DOHH2 (cell line): ENCODE measurements around the gene IFNL2.

Experiments
- H3F3A ChIP-seq: fragments of 200-600 bp; sonication (generic), shearing (Covaris generic); 2 replicates; pipeline ENCODE4 v1.6.0; 2016; ENCODE audit warnings: antibody characterized with exemption, mild to moderate bottlenecking; ENCODE audit not compliant: control insufficient read depth, insufficient read depth
- H3K27ac ChIP-seq: fragments of 200-600 bp; sonication (generic); 2 replicates; pipeline ENCODE4 v1.5.1; 2014; ENCODE audit warnings: low read depth, mild to moderate bottlenecking, low read length, moderate library complexity
- H3K27me3 ChIP-seq: fragments of 200-600 bp; sonication (generic); 2 replicates; pipeline ENCODE4 v1.6.1; 2014; ENCODE audit warnings: mild to moderate bottlenecking, low read length, mixed read lengths; ENCODE audit not compliant: control insufficient read depth
- H3K36me3 ChIP-seq: fragments of 200-600 bp; sonication (generic); 2 replicates; pipeline ENCODE4 v1.6.1; 2014; ENCODE audit warnings: mild to moderate bottlenecking, low read length, moderate library complexity, mixed read lengths; ENCODE audit not compliant: control insufficient read depth
- H3K4me1 ChIP-seq: fragments of 200-600 bp; sonication (generic); 2 replicates; pipeline ENCODE4 v1.6.1; 2014; ENCODE audit warnings: mild to moderate bottlenecking, low read length, mixed read lengths; ENCODE audit not compliant: control insufficient read depth
- H3K4me2 ChIP-seq: fragments of 200-600 bp; sonication (generic); 2 replicates; pipeline ENCODE4 v1.6.0; 2014; ENCODE audit warnings: mild to moderate bottlenecking, low read length, moderate library complexity
- H3K4me3 ChIP-seq: fragments of 200-600 bp; sonication (generic); 2 replicates; pipeline ENCODE4 v1.5.1; 2014; ENCODE audit warnings: mild to moderate bottlenecking, low read length, mixed read lengths
- H3K79me2 ChIP-seq: fragments of 200-600 bp; sonication (generic); 2 replicates; pipeline ENCODE4 v1.6.1; 2014; ENCODE audit warnings: mild to moderate bottlenecking, low read length, mixed read lengths; ENCODE audit not compliant: control insufficient read depth
- H3K9me2 ChIP-seq: fragments of 200-600 bp; sonication (generic); replicated peaks from 2 replicates; pipeline ENCODE4 v1.6.1; 2014; ENCODE audit warnings: mild to moderate bottlenecking, low read length, mixed read lengths; ENCODE audit not compliant: control insufficient read depth
- H3K9me3 ChIP-seq: fragments of 200-600 bp; sonication (generic); 2 replicates; pipeline ENCODE4 v1.6.1; 2014; ENCODE audit warnings: antibody characterized with exemption, low read length, mixed read lengths; ENCODE audit not compliant: control insufficient read depth, insufficient read depth
- H4K20me1 ChIP-seq: fragments of 200-600 bp; sonication (generic); 2 replicates; pipeline ENCODE4 v1.6.0; 2014; ENCODE audit warnings: low read depth, mild to moderate bottlenecking, antibody characterized with exemption, low read length, moderate library complexity; ENCODE audit not compliant: control insufficient read depth, insufficient read depth
- EZH2phosphoT487 ChIP-seq: fragments of 200-600 bp; sonication (generic); IDR thresholded peaks from 2 replicates; pipeline ENCODE4 v1.6.1; 2017; ENCODE audit warnings: borderline replicate concordance, mild to moderate bottlenecking, antibody characterized with exemption, low read length, moderate library complexity, mixed read lengths
- TF ChIP-seq, protein P1 (sequence below): fragments of 200-600 bp; sonication (generic); IDR thresholded peaks from one replicate; pipeline ENCODE4 v1.5.1; 2014; ENCODE audit warnings: antibody characterized with exemption, mild to moderate bottlenecking, low read depth, low read length; ENCODE audit not compliant: poor library complexity, severe bottlenecking

Gene IFNL2

DNA sequence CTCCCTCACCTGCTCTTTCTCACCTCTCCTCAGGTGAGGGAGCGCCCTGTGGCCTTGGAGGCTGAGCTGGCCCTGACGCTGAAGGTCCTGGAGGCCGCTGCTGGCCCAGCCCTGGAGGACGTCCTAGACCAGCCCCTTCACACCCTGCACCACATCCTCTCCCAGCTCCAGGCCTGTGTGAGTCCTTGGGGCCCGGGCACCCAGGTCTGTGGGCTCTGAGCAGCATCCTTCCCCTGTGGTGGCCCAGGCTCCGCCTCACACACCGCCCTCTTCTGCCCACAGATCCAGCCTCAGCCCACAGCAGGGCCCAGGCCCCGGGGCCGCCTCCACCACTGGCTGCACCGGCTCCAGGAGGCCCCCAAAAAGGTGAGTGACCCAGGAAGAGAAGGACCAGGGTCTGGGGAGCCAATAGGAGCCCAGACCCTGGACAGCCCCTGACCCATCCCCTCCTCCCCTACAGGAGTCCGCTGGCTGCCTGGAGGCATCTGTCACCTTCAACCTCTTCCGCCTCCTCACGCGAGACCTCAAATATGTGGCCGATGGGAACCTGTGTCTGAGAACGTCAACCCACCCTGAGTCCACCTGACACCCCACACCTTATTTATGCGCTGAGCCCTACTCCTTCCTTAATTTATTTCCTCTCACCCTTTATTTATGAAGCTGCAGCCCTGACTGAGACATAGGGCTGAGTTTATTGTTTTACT lies 29.9 kb downstream of the IFNL2 start:
- Histone ChIP-seq H3K4me3 (no peak overlapping the region), H3K27me3 (0 out of 2 replicates have a peak, but pooled peaks cover 3% of the 10 kb centered on the region), H3K36me3 (no peaks in the 10 kb centered on the region), H3F3A (no peaks in the 10 kb centered on the region), H3K9me2 (no peaks in the 10 kb centered on the region), H3K9me3 (no peaks in the 10 kb centered on the region), H3K4me1 (no peaks in the 10 kb centered on the region), H4K20me1 (no peaks in the 10 kb centered on the region), H3K79me2 (no peaks in the 10 kb centered on the region), H3K27ac (no peak overlapping the region), H3K4me2 (no peak overlapping the region)
- TF ChIP-seq, protein P1, sequence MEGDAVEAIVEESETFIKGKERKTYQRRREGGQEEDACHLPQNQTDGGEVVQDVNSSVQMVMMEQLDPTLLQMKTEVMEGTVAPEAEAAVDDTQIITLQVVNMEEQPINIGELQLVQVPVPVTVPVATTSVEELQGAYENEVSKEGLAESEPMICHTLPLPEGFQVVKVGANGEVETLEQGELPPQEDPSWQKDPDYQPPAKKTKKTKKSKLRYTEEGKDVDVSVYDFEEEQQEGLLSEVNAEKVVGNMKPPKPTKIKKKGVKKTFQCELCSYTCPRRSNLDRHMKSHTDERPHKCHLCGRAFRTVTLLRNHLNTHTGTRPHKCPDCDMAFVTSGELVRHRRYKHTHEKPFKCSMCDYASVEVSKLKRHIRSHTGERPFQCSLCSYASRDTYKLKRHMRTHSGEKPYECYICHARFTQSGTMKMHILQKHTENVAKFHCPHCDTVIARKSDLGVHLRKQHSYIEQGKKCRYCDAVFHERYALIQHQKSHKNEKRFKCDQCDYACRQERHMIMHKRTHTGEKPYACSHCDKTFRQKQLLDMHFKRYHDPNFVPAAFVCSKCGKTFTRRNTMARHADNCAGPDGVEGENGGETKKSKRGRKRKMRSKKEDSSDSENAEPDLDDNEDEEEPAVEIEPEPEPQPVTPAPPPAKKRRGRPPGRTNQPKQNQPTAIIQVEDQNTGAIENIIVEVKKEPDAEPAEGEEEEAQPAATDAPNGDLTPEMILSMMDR: no peak
- TF ChIP-seq EZH2phosphoT487: no peak

DNA sequence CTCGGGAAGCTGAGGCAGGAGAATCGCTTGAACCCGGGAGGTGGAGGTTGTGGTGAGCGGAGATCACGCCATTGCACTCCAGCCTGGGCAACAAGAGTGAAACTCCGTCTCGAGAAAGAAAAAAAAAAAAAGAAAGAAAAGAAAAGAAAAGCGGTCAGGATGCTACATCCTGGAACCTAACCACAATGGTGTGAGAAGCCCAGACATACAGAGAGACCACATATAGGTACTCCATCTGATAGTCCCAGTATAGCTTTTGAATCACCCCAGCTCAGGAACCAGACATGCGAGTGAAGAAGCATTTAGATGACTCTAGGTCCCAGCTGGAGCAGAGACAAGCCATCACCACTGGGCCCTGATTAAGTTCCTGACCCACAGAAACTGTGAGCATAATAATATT lies 31.2 kb downstream of the IFNL2 start:
- TF ChIP-seq, protein P1: no peak
- TF ChIP-seq EZH2phosphoT487: no peak
- Histone ChIP-seq H3K27ac (no peak overlapping the region), H3K79me2 (no peaks in the 10 kb centered on the region), H3K27me3 (0 out of 2 replicates have a peak, but pooled peaks cover 3% of the 10 kb centered on the region), H4K20me1 (no peaks in the 10 kb centered on the region), H3K4me1 (no peaks in the 10 kb centered on the region), H3K9me2 (no peaks in the 10 kb centered on the region), H3K36me3 (no peaks in the 10 kb centered on the region), H3F3A (no peaks in the 10 kb centered on the region), H3K9me3 (no peaks in the 10 kb centered on the region), H3K4me3 (no peak overlapping the region), H3K4me2 (no peak overlapping the region)

DNA sequence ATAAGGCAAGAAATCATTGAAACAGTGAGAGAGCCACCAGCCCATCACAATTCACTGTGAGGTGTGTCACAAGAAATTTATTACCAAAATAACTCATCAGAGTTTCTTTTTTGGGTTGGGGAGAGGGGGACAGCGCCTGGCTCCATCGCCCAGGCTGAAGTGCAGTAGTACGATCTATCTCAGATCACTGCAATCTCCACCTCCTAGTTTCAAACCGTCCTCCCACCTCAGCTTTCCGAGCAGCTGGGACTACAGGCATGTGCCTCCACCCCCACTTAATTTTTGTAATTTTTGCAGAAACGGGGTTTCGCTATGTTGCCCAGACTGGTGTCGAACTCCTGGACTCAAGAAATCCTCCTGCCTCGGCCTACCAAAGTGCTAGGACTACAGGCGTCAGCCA lies 31.6 kb downstream of the IFNL2 start:
- H3K4me1 ChIP-seq: no peaks in the 10 kb centered on the region
- TF ChIP-seq EZH2phosphoT487: no peak
- TF ChIP-seq, protein P1: no peak
- no peaks in the 10 kb centered on the region for H3K9me2 ChIP-seq
- H3K36me3 ChIP-seq: no peaks in the 10 kb centered on the region
- no peaks in the 10 kb centered on the region for H3K9me3 ChIP-seq
- H3K4me2 ChIP-seq: no peak overlapping the region
- no peaks in the 10 kb centered on the region for H4K20me1 ChIP-seq
- H3K27me3 ChIP-seq: 0 out of 2 replicates have a peak, but pooled peaks cover 3% of the 10 kb centered on the region
- no peaks in the 10 kb centered on the region for H3F3A ChIP-seq
- H3K4me3 ChIP-seq: no peak overlapping the region
- no peak overlapping the region for H3K27ac ChIP-seq
- H3K79me2 ChIP-seq: no peaks in the 10 kb centered on the region
